Measurements from ENCODE around the gene CDH4. TPM values are rescaled to one million over a fixed set of nuclear protein-coding genes. Genes with fewer than 3 reads are reported as not detected.

CDH4 gene
- total RNA-seq, 1 experiment from 2014 or later = not detected

DNA sequence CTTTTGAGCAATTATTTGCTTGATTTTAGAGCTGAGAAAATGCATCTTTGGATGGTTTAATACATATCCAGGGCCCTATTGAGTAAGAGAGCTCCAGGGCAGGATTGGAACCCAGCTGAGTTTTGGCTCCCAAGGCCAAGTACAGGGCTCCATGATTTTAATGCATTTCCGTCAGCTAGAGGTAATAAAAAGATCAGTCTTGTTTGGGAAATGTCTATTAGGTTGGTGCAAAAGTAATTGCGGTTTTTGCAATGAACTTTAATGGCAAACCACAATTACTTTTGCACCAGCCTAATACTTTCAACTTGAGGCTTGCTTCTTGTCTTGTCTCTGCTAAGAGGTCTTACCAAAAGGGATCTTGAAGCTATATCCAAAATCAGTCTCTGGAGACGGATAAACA is 29.4 kb upstream of the CDH4 start:
- H3K36me3 ChIP-seq (ENCODE audit: control insufficient read depth, insufficient read depth, low read length) = no peaks in the 10 kb centered on the region
- H3K27me3 Mint-ChIP-seq (ENCODE audit: insufficient read depth, unreplicated experiment) = peaks cover 4% of the 10 kb centered on the region
- ChIA-PET POLR2A (no interaction called here), CTCF (no interaction called here)
- no peaks in the 10 kb centered on the region for H3K4me1 ChIP-seq
- peaks cover 2% of the 10 kb centered on the region; the same call in 1 of the 2 replicates for H3K9me3 ChIP-seq
- no peak overlapping the region for H3K27ac Mint-ChIP-seq (ENCODE audit: unreplicated experiment)
- DNase-seq = no peak
- no peak overlapping the region for H3K4me3 Mint-ChIP-seq (ENCODE audit: unreplicated experiment)
- H3K27me3 ChIP-seq (replicated peaks; ENCODE audit: control insufficient read depth, insufficient read depth, low read length) = no peaks in the 10 kb centered on the region
- TF ChIP-seq, protein P1, sequence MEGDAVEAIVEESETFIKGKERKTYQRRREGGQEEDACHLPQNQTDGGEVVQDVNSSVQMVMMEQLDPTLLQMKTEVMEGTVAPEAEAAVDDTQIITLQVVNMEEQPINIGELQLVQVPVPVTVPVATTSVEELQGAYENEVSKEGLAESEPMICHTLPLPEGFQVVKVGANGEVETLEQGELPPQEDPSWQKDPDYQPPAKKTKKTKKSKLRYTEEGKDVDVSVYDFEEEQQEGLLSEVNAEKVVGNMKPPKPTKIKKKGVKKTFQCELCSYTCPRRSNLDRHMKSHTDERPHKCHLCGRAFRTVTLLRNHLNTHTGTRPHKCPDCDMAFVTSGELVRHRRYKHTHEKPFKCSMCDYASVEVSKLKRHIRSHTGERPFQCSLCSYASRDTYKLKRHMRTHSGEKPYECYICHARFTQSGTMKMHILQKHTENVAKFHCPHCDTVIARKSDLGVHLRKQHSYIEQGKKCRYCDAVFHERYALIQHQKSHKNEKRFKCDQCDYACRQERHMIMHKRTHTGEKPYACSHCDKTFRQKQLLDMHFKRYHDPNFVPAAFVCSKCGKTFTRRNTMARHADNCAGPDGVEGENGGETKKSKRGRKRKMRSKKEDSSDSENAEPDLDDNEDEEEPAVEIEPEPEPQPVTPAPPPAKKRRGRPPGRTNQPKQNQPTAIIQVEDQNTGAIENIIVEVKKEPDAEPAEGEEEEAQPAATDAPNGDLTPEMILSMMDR (IDR thresholded peaks at IDR 0.05; ENCODE audit: insufficient read depth in 1 of 2, low read depth in 1 of 2, low read length in 1 of 2, severe bottlenecking in 1 of 2, unreplicated experiment in 1 of 2) = no peak
- peaks cover 17% of the 10 kb centered on the region for H3K9me3 Mint-ChIP-seq (ENCODE audit: unreplicated experiment)
- no peak overlapping the region for H3K4me3 ChIP-seq (ENCODE audit: low read depth, low read length)
- intact Hi-C loops (cut with micrococcal nuclease; ENCODE audit: unreplicated experiment) = no loop called here
- no peaks in the 10 kb centered on the region for H3K4me1 Mint-ChIP-seq (ENCODE audit: low read depth, unreplicated experiment)
- H3K36me3 Mint-ChIP-seq (ENCODE audit: insufficient read depth, unreplicated experiment) = no peaks in the 10 kb centered on the region
- BruUV-seq (replicated peaks) = no TSS peak

DNA sequence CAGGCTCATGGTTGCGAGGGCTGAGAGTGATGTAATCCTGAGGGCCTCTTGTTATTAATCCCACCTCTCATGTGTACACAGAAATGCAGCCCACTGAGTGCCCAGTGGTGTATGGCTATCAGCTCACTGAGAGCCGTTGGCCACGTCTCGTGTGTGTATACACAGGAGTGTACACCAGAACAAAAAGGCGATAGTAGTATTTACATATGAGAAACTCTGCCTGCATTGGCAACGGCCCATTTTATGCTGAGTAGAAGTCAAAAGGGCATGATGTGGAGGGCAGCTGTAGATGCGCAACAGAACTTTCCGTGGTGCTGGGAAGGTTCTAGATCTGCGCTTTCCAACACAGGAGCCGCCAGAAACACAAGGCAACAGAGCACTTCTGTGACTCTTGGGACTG is 28.9 kb upstream of the CDH4 start:
- no peaks in the 10 kb centered on the region for H3K9me3 ChIP-seq
- Mint-ChIP-seq H3K4me3 (ENCODE audit: unreplicated experiment) (no peak overlapping the region), H3K4me1 (ENCODE audit: low read depth, unreplicated experiment) (no peaks in the 10 kb centered on the region), H3K27ac (ENCODE audit: unreplicated experiment) (no peak overlapping the region), H3K36me3 (ENCODE audit: insufficient read depth, unreplicated experiment) (no peaks in the 10 kb centered on the region), H3K9me3 (ENCODE audit: unreplicated experiment) (peaks cover 12% of the 10 kb centered on the region), H3K27me3 (ENCODE audit: insufficient read depth, unreplicated experiment) (peaks cover 5% of the 10 kb centered on the region)
- TF ChIP-seq, protein P1 (IDR thresholded peaks at IDR 0.05; ENCODE audit: insufficient read depth in 1 of 2, low read depth in 1 of 2, low read length in 1 of 2, severe bottlenecking in 1 of 2, unreplicated experiment in 1 of 2) = no peak
- no TSS peak for BruUV-seq (replicated peaks)
- no peaks in the 10 kb centered on the region for H3K27me3 ChIP-seq (replicated peaks; ENCODE audit: control insufficient read depth, insufficient read depth, low read length)
- H3K4me3 ChIP-seq (ENCODE audit: low read depth, low read length) = no peak overlapping the region
- H3K36me3 ChIP-seq (ENCODE audit: control insufficient read depth, insufficient read depth, low read length) = no peaks in the 10 kb centered on the region
- intact Hi-C loops (cut with micrococcal nuclease; ENCODE audit: unreplicated experiment) = no loop called here
- CTCF ChIA-PET = no interaction called here
- POLR2A ChIA-PET = no interaction called here
- DNase-seq = no peak
- no peaks in the 10 kb centered on the region for H3K4me1 ChIP-seq

DNA sequence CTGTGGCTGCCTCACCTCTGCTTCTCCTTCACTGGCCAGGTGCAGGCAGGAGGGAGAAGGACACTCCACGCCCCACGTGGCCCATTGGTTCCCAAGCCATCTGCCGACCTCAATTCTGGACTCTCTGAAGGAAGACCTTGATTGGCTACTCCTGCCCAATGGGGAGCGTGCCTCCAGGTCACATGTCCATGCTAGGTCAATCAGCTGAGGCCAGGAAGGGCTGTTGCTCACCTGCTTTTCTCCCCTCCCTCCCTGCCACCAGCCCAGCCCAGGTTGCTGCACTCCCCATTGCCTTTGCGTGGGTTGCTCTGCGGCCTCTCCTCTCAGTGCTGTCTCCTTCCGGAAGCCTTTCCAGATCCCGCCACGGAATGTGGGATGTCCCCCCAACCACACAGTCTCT is 21.9 kb upstream of the CDH4 start:
- Mint-ChIP-seq H3K9me3 (ENCODE audit: unreplicated experiment) (peaks cover 40% of the 10 kb centered on the region), H3K4me3 (ENCODE audit: unreplicated experiment) (no peak overlapping the region), H3K27ac (ENCODE audit: unreplicated experiment) (no peak overlapping the region), H3K4me1 (ENCODE audit: low read depth, unreplicated experiment) (no peaks in the 10 kb centered on the region), H3K36me3 (ENCODE audit: insufficient read depth, unreplicated experiment) (no peaks in the 10 kb centered on the region), H3K27me3 (ENCODE audit: insufficient read depth, unreplicated experiment) (peaks cover 13% of the 10 kb centered on the region)
- H3K4me3 ChIP-seq (ENCODE audit: low read depth, low read length) = no peak overlapping the region
- no peaks in the 10 kb centered on the region for H3K4me1 ChIP-seq
- no peaks in the 10 kb centered on the region for H3K36me3 ChIP-seq (ENCODE audit: control insufficient read depth, insufficient read depth, low read length)
- intact Hi-C loops (cut with micrococcal nuclease; ENCODE audit: unreplicated experiment) = no loop called here
- no TSS peak for BruUV-seq (replicated peaks)
- no peaks in the 10 kb centered on the region for H3K27me3 ChIP-seq (replicated peaks; ENCODE audit: control insufficient read depth, insufficient read depth, low read length)
- no peak for DNase-seq
- ChIA-PET POLR2A (no interaction called here), CTCF (no interaction called here)
- TF ChIP-seq, protein P1 (IDR thresholded peaks at IDR 0.05; ENCODE audit: insufficient read depth in 1 of 2, low read depth in 1 of 2, low read length in 1 of 2, severe bottlenecking in 1 of 2, unreplicated experiment in 1 of 2) = no peak
- peaks cover 28% of the 10 kb centered on the region for H3K9me3 ChIP-seq
